ENCODE measurements around the gene PDLIM3. TPM values are rescaled to one million over a fixed set of nuclear protein-coding genes. Genes with fewer than 3 reads are reported as not detected.

The PDLIM3 gene
- total and polyA plus RNA-seq, 2 of the 13 experiments (the other 11 are each of a cell fraction or from before 2014, with no cell fraction given), result 5.9 to 14.0 TPM

GRCh38 chr4:185580699-185581098, 45.4 kb upstream of the PDLIM3 start:
- intact Hi-C loops (cut with micrococcal nuclease; ENCODE audit: unreplicated experiment), result no loop called here
- DNase-seq (ENCODE audit: low spot score) (no peak), ATAC-seq (no peak), FAIRE-seq (no peak)
- ChIA-PET CTCF (ENCODE audit: low intra/inter-chr PET ratio, low total read pairs) (no interaction called here), POLR2A (no interaction called here)
- no peaks in the 10 kb centered on the region for H3K4me1 ChIP-seq (ENCODE audit: insufficient read depth, low read length)
- no peak overlapping the region for H3K4me2 ChIP-seq (ENCODE audit: low read depth, low read length)
- H3K4me3 ChIP-seq (replicated peaks in 1 of 3; ENCODE audit: insufficient read depth in 1 of 3, low read depth in 2 of 3, low read length in 3 of 3), result no peak overlapping the region
- in situ Hi-C loops (cut with HindIII; ENCODE audit: extremely low pct_ligation_motif_present, low pct_unique_long_range_greater_than_20kb), result no loop called here
- WGBS (ENCODE audit: low lambda C conversion rate), result 65% methylated on average over 12 of the region's 12 CpGs
- BruUV-seq (replicated peaks), result no TSS peak
- H3K79me2 ChIP-seq (ENCODE audit: insufficient read depth, low read length), result no peaks in the 10 kb centered on the region
- no peak overlapping the region for H3K27ac ChIP-seq (ENCODE audit: extremely low read length, insufficient read depth, low read length)
- no peak overlapping the region for H2AFZ ChIP-seq (ENCODE audit: low read length)
- TF ChIP-seq CREB1 (IDR thresholded peaks at IDR 0.05) (peak; percentile 44; the same call in 1 of the 2 replicates), CREB1 (CRISPR knock-in tag; IDR thresholded peaks at IDR 0.05) (no peak), ATF1 (CRISPR knock-in tag; IDR thresholded peaks at IDR 0.05) (no peak), ARNT2 (CRISPR knock-in tag; IDR thresholded peaks at IDR 0.05; ENCODE audit: low read depth) (no peak), RXRA (CRISPR knock-in tag; IDR thresholded peaks at IDR 0.05) (no peak), ATF7 (IDR thresholded peaks at IDR 0.05) (peak; percentile 88), ATF7 (CRISPR knock-in tag; IDR thresholded peaks at IDR 0.05) (no peak)
- peaks cover 2 to 12% of the 10 kb centered on the region in 2 experiments; a peak in 3 of 5 replicates for H3K27me3 ChIP-seq (ENCODE audit: control insufficient read depth in 1 of 2, insufficient read depth in 2 of 2, low read length in 2 of 2)
- no peaks in the 10 kb centered on the region for H3K9me3 ChIP-seq (ENCODE audit: low read length)
- no peaks in the 10 kb centered on the region for H4K20me1 ChIP-seq (ENCODE audit: insufficient read depth, low read length)
- no peaks in the 10 kb centered on the region for H3K36me3 ChIP-seq (replicated peaks in 1 of 2; ENCODE audit: control insufficient read depth in 1 of 2, insufficient read depth in 2 of 2, low read length in 2 of 2)
- no peak overlapping the region for H3K9ac ChIP-seq (ENCODE audit: insufficient read depth, low read depth, low read length)

DNA sequence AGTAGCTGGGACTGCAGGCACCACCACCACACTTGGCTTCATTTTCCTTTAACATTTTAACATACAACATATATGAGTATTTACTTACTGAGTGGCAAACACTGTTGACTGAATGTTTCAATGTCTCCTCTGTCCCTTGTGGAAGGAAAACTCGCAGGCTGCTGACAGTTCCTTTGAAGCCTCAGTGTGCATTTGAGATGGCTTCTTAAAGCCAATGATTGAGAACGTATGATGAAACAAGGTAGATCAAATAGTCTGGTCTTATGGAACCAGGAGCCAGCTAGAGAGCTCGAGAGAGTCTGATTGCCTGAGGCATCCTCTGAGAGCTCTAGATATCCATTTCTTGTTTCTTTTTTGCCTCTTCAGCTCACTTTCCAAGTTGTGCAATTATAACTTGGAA, 43.0 kb upstream of the PDLIM3 start:
- Histone ChIP-seq H3K4me3 (replicated peaks in 1 of 3; ENCODE audit: insufficient read depth in 1 of 3, low read depth in 2 of 3, low read length in 3 of 3) (no peak overlapping the region), H3K4me1 (ENCODE audit: insufficient read depth, low read length) (peaks cover 9% of the 10 kb centered on the region), H3K9me3 (ENCODE audit: low read length) (no peaks in the 10 kb centered on the region), H3K9ac (ENCODE audit: insufficient read depth, low read depth, low read length) (no peak overlapping the region), H4K20me1 (ENCODE audit: insufficient read depth, low read length) (no peaks in the 10 kb centered on the region), H3K79me2 (ENCODE audit: insufficient read depth, low read length) (no peaks in the 10 kb centered on the region), H2AFZ (ENCODE audit: low read length) (no peak overlapping the region), H3K27me3 (ENCODE audit: control insufficient read depth in 1 of 2, insufficient read depth in 2 of 2, low read length in 2 of 2) (peaks cover 2 to 12% of the 10 kb centered on the region in 2 experiments; a peak in 3 of 5 replicates), H3K4me2 (ENCODE audit: low read depth, low read length) (no peak overlapping the region), H3K36me3 (replicated peaks in 1 of 2; ENCODE audit: control insufficient read depth in 1 of 2, insufficient read depth in 2 of 2, low read length in 2 of 2) (no peaks in the 10 kb centered on the region), H3K27ac (ENCODE audit: extremely low read length, insufficient read depth, low read length) (no peak overlapping the region)
- ATAC-seq (no peak), DNase-seq (ENCODE audit: low spot score) (no peak), FAIRE-seq (no peak)
- in situ Hi-C loops (cut with HindIII; ENCODE audit: extremely low pct_ligation_motif_present, low pct_unique_long_range_greater_than_20kb), result no loop called here
- TF ChIP-seq ZNF335 (CRISPR knock-in tag; IDR thresholded peaks at IDR 0.05) (no peak), SOX6 (IDR thresholded peaks at IDR 0.05) (no peak), SOX6 (CRISPR knock-in tag; IDR thresholded peaks at IDR 0.05) (no peak), ZNF768 (CRISPR knock-in tag; IDR thresholded peaks at IDR 0.05) (no peak)
- POLR2A ChIA-PET, result interaction anchor here (2.5 kb wide), 1 partner anchor 11 kb away, joined by 9 read pairs; no protein-coding TSS in a partner anchor
- no TSS peak for BruUV-seq (replicated peaks)
- intact Hi-C loops (cut with micrococcal nuclease; ENCODE audit: unreplicated experiment), result no loop called here
- CTCF ChIA-PET (ENCODE audit: low intra/inter-chr PET ratio, low total read pairs), result no interaction called here
- 24% methylated on average over 3 of the region's 3 CpGs for WGBS (ENCODE audit: low lambda C conversion rate)
